Endothelial cell of umbilical vein (primary cell): ENCODE measurements around the gene EDC3.

Source experiments
- EZH2 ChIP-seq: IDR thresholded peaks from 2 replicates; pipeline ENCODE4 v1.6.1; 2012; ENCODE audit warnings: borderline replicate concordance, low read depth, mild to moderate bottlenecking, moderate library complexity, low read length, inconsistent platforms; ENCODE audit not compliant: severe bottlenecking
- FOS ChIP-seq: IDR thresholded peaks from 2 replicates; pipeline ENCODE4 v1.6.1; 2011; ENCODE audit warnings: mild to moderate bottlenecking, low read length, moderate library complexity, borderline replicate concordance; ENCODE audit not compliant: insufficient read depth
- GATA2 ChIP-seq: IDR thresholded peaks from 2 replicates; pipeline ENCODE4 v1.7.0; 2011; ENCODE audit warnings: low read depth, mild to moderate bottlenecking, moderate library complexity, mixed read lengths, low read length; ENCODE audit not compliant: insufficient read length, insufficient read depth
- JUN ChIP-seq: IDR thresholded peaks from 2 replicates; pipeline ENCODE4 v1.6.1; 2011; ENCODE audit warnings: borderline replicate concordance, low read depth; ENCODE audit not compliant: insufficient read length, insufficient read depth
- MYC ChIP-seq: IDR thresholded peaks from one replicate; pipeline ENCODE4 v1.6.1; 2011; ENCODE audit warnings: mild to moderate bottlenecking, low read depth, low read length
- POLR2A ChIP-seq: IDR thresholded peaks from 2 replicates; pipeline ENCODE4 v1.6.1; 2012; ENCODE audit warnings: low read depth, mild to moderate bottlenecking, control low read depth, low read length
- POLR2AphosphoS5 ChIP-seq: IDR thresholded peaks from 2 replicates; pipeline ENCODE4 v1.6.1; 2012; ENCODE audit warnings: low read depth, mild to moderate bottlenecking, control low read depth, low read length, moderate library complexity; ENCODE audit not compliant: insufficient read depth
- TF ChIP-seq, protein P1 (sequence below), 2 donors: IDR thresholded peaks; 1 replicate in 1 of 2; 2 replicates in 1 of 2; pipeline ENCODE4 v1.5.1; 2011; ENCODE audit warnings: low read length in 2 of 2, mild to moderate bottlenecking in 2 of 2, moderate library complexity in 2 of 2, control low read depth in 1 of 2, inconsistent platforms in 1 of 2, low read depth in 1 of 2; ENCODE audit not compliant: insufficient read depth in 1 of 2; ENCODE audit errors: extremely low read depth in 1 of 2
- TF ChIP-seq, protein P2 (sequence below): IDR thresholded peaks from 2 replicates; pipeline ENCODE4 v1.6.1; 2011; ENCODE audit not compliant: insufficient read depth, insufficient read length

DNA sequence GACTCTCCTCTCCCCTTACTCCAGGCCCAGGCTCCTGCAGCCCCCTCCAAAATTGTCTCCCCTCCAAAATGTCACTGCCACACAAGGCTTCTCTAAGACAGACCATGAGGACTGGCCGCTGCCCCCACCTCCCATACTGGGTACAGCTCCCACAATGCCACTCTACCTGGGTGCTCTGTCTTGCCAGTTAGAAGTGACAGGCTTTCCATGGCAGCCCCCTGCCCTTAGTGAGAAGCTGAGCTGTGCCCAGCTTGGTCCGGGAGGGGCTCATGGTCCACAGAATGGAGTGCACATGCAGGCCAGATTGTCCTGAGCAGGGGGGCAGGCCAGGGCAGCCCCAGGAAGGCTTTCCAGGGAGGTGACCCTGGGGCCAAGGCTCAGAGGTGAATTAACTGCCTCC lies 83.1 kb downstream of the EDC3 start:
- no peak for TF ChIP-seq EZH2
- TF ChIP-seq, protein P1, sequence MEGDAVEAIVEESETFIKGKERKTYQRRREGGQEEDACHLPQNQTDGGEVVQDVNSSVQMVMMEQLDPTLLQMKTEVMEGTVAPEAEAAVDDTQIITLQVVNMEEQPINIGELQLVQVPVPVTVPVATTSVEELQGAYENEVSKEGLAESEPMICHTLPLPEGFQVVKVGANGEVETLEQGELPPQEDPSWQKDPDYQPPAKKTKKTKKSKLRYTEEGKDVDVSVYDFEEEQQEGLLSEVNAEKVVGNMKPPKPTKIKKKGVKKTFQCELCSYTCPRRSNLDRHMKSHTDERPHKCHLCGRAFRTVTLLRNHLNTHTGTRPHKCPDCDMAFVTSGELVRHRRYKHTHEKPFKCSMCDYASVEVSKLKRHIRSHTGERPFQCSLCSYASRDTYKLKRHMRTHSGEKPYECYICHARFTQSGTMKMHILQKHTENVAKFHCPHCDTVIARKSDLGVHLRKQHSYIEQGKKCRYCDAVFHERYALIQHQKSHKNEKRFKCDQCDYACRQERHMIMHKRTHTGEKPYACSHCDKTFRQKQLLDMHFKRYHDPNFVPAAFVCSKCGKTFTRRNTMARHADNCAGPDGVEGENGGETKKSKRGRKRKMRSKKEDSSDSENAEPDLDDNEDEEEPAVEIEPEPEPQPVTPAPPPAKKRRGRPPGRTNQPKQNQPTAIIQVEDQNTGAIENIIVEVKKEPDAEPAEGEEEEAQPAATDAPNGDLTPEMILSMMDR (IDR thresholded peaks at IDR 0.05; ENCODE audit: extremely low read depth in 1 of 2, insufficient read depth in 1 of 2, low read depth in 1 of 2, low read length in 2 of 2) = no peak
- TF ChIP-seq POLR2A = no peak
- TF ChIP-seq POLR2AphosphoS5 = no peak
- TF ChIP-seq, protein P2, sequence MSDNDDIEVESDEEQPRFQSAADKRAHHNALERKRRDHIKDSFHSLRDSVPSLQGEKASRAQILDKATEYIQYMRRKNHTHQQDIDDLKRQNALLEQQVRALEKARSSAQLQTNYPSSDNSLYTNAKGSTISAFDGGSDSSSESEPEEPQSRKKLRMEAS = no peak
- TF ChIP-seq MYC = no peak
- TF ChIP-seq JUN = no peak
- TF ChIP-seq FOS = no peak
- TF ChIP-seq GATA2 = no peak
